Natural killer cell (primary cell): ENCODE results near the gene MEMO1. TPM values are rescaled to one million over a fixed set of nuclear protein-coding genes. Genes with fewer than 3 reads are reported as not detected.
"Not testable (repeated sequence)": the region's sequence is repeated elsewhere in the genome, so short reads cannot be mapped to it uniquely, and the experiment has no call there.

ENCODE experiments used
- ATAC-seq, 3 donors: fragments of 150-1000 bp in 2 of 3; fragments of 200-7000 bp in 1 of 3; cut with Tn5 transposase; 1 replicate in 1 of 3; 2 replicates in 2 of 3; pipeline ENCODE4 v1.10.0; 2021; ENCODE audit warnings: mild to moderate bottlenecking in 2 of 3, moderate library complexity in 2 of 3
- DNase-seq, 2 donors: peaks; one replicate each; pipeline versions ENCODE4 v3.0.0 to v3.0.0-alpha.2; 2013 to 2021; ENCODE audit warnings: mixed read lengths in 1 of 2
- H3K27ac ChIP-seq: one replicate; pipeline ENCODE4 v1.5.1; 2013; ENCODE audit warnings: mild to moderate bottlenecking, low read length
- H3K27me3 ChIP-seq: one replicate; pipeline ENCODE4 v1.6.1; 2013; ENCODE audit warnings: low read length; ENCODE audit not compliant: control insufficient read depth, insufficient read depth
- H3K36me3 ChIP-seq: one replicate; pipeline ENCODE4 v1.6.1; 2013; ENCODE audit warnings: low read length; ENCODE audit not compliant: control insufficient read depth, insufficient read depth
- H3K4me1 ChIP-seq: one replicate; pipeline ENCODE4 v1.6.1; 2013; ENCODE audit warnings: low read length; ENCODE audit not compliant: control insufficient read depth, insufficient read depth
- H3K4me3 ChIP-seq: one replicate; pipeline ENCODE4 v1.5.1; 2013; ENCODE audit warnings: low read length
- H3K9me3 ChIP-seq: one replicate; pipeline ENCODE4 v1.6.1; 2013; ENCODE audit warnings: low read length; ENCODE audit not compliant: control insufficient read depth, insufficient read depth
- H3K27ac Mint-ChIP-seq, 2 donors: one replicate each; pipeline ENCODE4 v1.8.0; 2022; ENCODE audit warnings: mild to moderate bottlenecking in 2 of 2, mixed read lengths in 2 of 2, moderate library complexity in 1 of 2
- H3K27me3 Mint-ChIP-seq, 2 donors: one replicate each; pipeline ENCODE4 v1.8.0; 2022; ENCODE audit warnings: low read depth in 2 of 2, mixed read lengths in 2 of 2
- H3K36me3 Mint-ChIP-seq: one replicate; pipeline ENCODE4 v1.8.0; 2022; ENCODE audit warnings: mixed read lengths
- H3K4me1 Mint-ChIP-seq, 2 donors: one replicate each; pipeline ENCODE4 v1.8.0; 2022; ENCODE audit warnings: mixed read lengths in 2 of 2
- H3K4me3 Mint-ChIP-seq: one replicate; pipeline ENCODE4 v1.8.0; 2022; ENCODE audit warnings: mild to moderate bottlenecking, moderate library complexity, mixed read lengths
- H3K9me3 Mint-ChIP-seq, 2 donors: one replicate each; pipeline ENCODE4 v1.8.0; 2022; ENCODE audit warnings: mixed read lengths in 2 of 2
- CTCF ChIP-seq: fragments of 200-600 bp; IDR thresholded peaks from one replicate; pipeline ENCODE4 v1.8.0; 2022; ENCODE audit warnings: antibody characterized with exemption
- WGBS: methylation state at CpG from one replicate; pipeline ENCODE4 v1.1.7; 2013; ENCODE audit warnings: missing lambda C conversion rate; ENCODE audit not compliant: insufficient coverage; 5-methylcytosine and 5-hydroxymethylcytosine counted together
- intact Hi-C: fragments of 100-400 bp; cut with micrococcal nuclease; formaldehyde crosslinking; loops from one replicate; pipeline ENCODE4 v1.14.2; 2022
- total RNA-seq, 4 donors: library from RNA; stranded (reverse); fragments of 120-200 nt in 1 of 4; gene quantifications; one replicate each; pipeline versions ENCODE4 v1.2.3 to v1.2.4, GENCODE V29; 2013 to 2022

Gene MEMO1
- total RNA-seq, 3 donors from 2014 or later (not counting 1 experiment from before 2014, with no cell fraction given): 48.6 to 51.9 (median 51.7) TPM

DNA sequence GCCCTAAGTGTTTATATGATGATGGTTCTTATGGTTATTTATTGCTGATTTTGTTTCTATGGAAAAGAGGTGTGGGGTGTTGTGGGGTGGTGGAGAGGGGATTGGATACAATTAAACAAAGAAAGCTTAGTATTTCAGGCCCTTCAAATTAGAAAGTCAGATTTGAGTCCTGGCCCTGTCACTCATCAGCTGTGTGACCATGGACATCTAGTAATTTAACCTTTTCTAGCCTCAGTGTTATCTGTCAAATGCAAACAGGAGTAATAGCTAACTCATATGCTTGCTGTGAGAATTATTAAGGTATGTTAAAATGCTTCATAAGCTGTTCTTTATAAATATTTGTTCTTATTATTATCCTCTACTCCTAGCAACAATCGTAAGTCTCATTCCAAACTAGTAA is 2.1 kb upstream of the MEMO1 start:
- DNase-seq (no peak), ATAC-seq (no peak)
- H3K4me1 Mint-ChIP-seq: peaks cover 19 to 27% of the 10 kb centered on the region in 2 donors
- H3K4me1 ChIP-seq: peaks cover 19% of the 10 kb centered on the region
- H3K27me3 Mint-ChIP-seq: no peaks in the 10 kb centered on the region
- no peak for TF ChIP-seq CTCF
- intact Hi-C loops: no loop called here
- H3K9me3 ChIP-seq: no peaks in the 10 kb centered on the region
- no peak overlapping the region for H3K27ac ChIP-seq
- peak overlapping the region; percentile 36 to 89 for H3K27ac Mint-ChIP-seq
- H3K9me3 Mint-ChIP-seq: no peaks in the 10 kb centered on the region
- H3K27me3 ChIP-seq: no peaks in the 10 kb centered on the region
- H3K4me3 ChIP-seq: no peak overlapping the region
- no peaks in the 10 kb centered on the region for H3K36me3 Mint-ChIP-seq
- no CpG with 5 or more reads among the region's 1 CpG for WGBS
- no peaks in the 10 kb centered on the region for H3K36me3 ChIP-seq
- peak overlapping the region; percentile 2 for H3K4me3 Mint-ChIP-seq

- ATAC-seq: no peak
- Mint-ChIP-seq H3K4me3 (peak overlapping the region; percentile 92), H3K36me3 (no peaks in the 10 kb centered on the region), H3K4me1 (peaks cover 30 to 37% of the 10 kb centered on the region in 2 donors), H3K27me3 (no peaks in the 10 kb centered on the region), H3K27ac (peak overlapping the region; percentile 89 to 93), H3K9me3 (no peaks in the 10 kb centered on the region)
- TF ChIP-seq CTCF: no peak
- H3K27ac ChIP-seq: peak overlapping the region; percentile 71
- no peaks in the 10 kb centered on the region for H3K27me3 ChIP-seq
- WGBS: 97% methylated on average over 4 of the region's 5 CpGs
- H3K36me3 ChIP-seq: no peaks in the 10 kb centered on the region
- intact Hi-C loops: loop anchor here (1.0 kb wide), 1 partner anchor 52 kb away; the partner anchor contains the start of gene SPAST
- peaks cover 20% of the 10 kb centered on the region for H3K4me1 ChIP-seq
- H3K4me3 ChIP-seq: peak overlapping the region; percentile 51
- no peaks in the 10 kb centered on the region for H3K9me3 ChIP-seq
- no peak for DNase-seq
Observed at GRCh38 chr2:32011485-32011960, 715 bp upstream of the MEMO1 start.

DNA sequence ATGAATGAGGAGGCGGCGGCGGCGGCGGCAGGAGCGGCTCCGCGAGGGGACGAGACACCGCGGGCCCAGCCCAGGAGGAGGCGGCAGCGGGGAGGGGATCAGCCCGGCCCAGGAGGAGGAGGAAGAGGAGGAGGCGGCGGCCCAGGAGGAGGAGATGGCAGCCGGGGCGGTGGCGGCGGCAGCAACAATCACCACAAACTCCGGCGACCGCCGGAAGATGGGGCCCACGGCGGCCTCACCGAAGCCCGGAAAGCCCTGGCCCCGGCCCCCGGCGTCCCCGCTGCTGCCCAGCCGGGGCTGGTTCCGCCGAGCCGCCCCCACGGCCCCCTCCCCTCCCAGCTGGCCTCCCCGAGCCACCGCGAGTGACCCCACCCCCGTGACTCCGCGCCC is 533 bp downstream of the MEMO1 start:
- WGBS: under 1% methylated on average over 21 of the region's 43 CpGs
- peaks cover 40 to 48% of the 10 kb centered on the region in 2 donors for H3K4me1 Mint-ChIP-seq
- H3K27ac ChIP-seq, H3K9me3 Mint-ChIP-seq, H3K9me3 ChIP-seq, H3K27me3 Mint-ChIP-seq, intact Hi-C loops, H3K36me3 Mint-ChIP-seq, H3K36me3 ChIP-seq, H3K27me3 ChIP-seq: not testable (repeated sequence)
- H3K27ac Mint-ChIP-seq: peak overlapping the region in 1 of 2 donors; percentile 93
- ATAC-seq: peak; percentile 60 to 82 (median 71)
- DNase-seq: peak; percentile 57 to 79
- Histone ChIP-seq H3K4me1 (peaks cover 22% of the 10 kb centered on the region), H3K4me3 (peak overlapping the region; percentile 27)
- H3K4me3 Mint-ChIP-seq: peak overlapping the region; percentile 65

DNA sequence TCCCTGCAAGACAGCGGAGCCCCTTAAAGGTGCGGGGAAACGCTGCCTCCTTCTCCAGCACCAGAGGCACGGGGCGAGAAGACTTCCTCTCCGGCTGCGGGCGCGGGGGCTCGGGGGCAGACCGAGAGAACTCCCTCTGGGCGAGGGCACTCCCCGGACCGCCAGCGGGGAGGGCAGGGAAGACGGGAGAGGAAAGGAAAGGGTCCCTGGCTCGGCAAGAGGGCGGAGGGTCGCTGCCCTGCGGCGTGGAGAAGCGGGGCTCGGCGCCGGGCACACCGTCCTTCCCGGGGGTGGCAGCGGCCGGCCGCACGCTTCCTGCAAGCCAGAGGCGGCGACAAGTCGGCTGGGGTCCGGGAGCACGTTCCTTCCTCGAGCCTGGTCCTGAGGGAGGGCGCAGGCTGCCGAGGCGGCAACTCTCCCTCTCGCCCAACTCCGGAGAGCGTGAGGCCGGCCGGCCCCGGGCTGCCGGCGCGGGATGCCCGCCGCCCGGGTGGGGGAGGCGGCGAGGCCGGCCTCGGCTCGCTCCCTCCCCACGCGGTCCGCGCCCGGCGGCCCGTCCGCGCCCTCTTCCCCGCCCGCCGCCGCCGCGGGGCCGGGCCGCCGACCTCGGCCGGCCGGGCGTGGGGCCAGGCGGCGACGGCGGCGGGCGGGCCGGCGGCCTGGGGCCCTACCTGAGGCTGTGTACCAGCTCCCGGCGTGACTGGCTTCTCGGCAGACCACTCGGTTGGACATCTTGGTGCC is 1.1 kb downstream of the MEMO1 start:
- Mint-ChIP-seq H3K4me1 (peaks cover 46 to 54% of the 10 kb centered on the region in 2 donors), H3K9me3 (no peaks in the 10 kb centered on the region), H3K36me3 (no peaks in the 10 kb centered on the region), H3K4me3 (peak overlapping the region; percentile 88), H3K27me3 (no peaks in the 10 kb centered on the region), H3K27ac (peak overlapping the region; percentile 72 to 82)
- H3K9me3 ChIP-seq: no peaks in the 10 kb centered on the region
- H3K27ac ChIP-seq: peak overlapping the region; percentile 64
- no peak for TF ChIP-seq CTCF
- H3K27me3 ChIP-seq: no peaks in the 10 kb centered on the region
- intact Hi-C loops: loop anchor here (5.0 kb wide), 1 partner anchor 348 kb away; the partner anchor contains the start of gene BIRC6
- H3K4me3 ChIP-seq: peak overlapping the region; percentile 68
- DNase-seq: peak; percentile 31 to 58
- H3K4me1 ChIP-seq: peaks cover 25% of the 10 kb centered on the region
- under 1% methylated on average over 87 of the region's 91 CpGs for WGBS
- H3K36me3 ChIP-seq: no peaks in the 10 kb centered on the region
- peak; percentile 11 to 12 (median 11) for ATAC-seq
